ENCODE data around the gene ZAP70. TPM values are rescaled to one million over a fixed set of nuclear protein-coding genes. Genes with fewer than 3 reads are reported as not detected.

Gene ZAP70
- total RNA-seq, 1 donor: under 0.01 TPM

GRCh38 chr2:97717613-97717995 lies 4.2 kb downstream of the ZAP70 start:
- Histone ChIP-seq H3K4me2 (ENCODE audit: insufficient read depth, low read length) (no peak overlapping the region), H3K4me1 (ENCODE audit: insufficient read depth, low read length) (no peaks in the 10 kb centered on the region), H3K9me3 (ENCODE audit: low read depth, low read length) (no peaks in the 10 kb centered on the region), H3K4me3 (ENCODE audit: insufficient read depth, low read length) (no peak overlapping the region), H3K79me2 (ENCODE audit: insufficient read depth, low read length) (no peaks in the 10 kb centered on the region), H3K27me3 (ENCODE audit: insufficient read depth, low read length) (no peaks in the 10 kb centered on the region), H2AFZ (ENCODE audit: low read length) (no peak overlapping the region), H4K20me1 (ENCODE audit: insufficient read depth, low read length) (no peaks in the 10 kb centered on the region), H3K27ac (ENCODE audit: low read depth, low read length) (no peak overlapping the region), H3K36me3 (ENCODE audit: insufficient read depth, low read length) (no peaks in the 10 kb centered on the region)
- DNase-seq (ENCODE audit: insufficient read length, low spot score, missing footprints): peak; percentile 29
- no peak for TF ChIP-seq CTCF (IDR thresholded peaks at IDR 0.05; ENCODE audit: extremely low read depth, low read depth, low read length)

GRCh38 chr2:97718051-97718882 lies 4.9 kb downstream of the ZAP70 start:
- no peak overlapping the region for H2AFZ ChIP-seq (ENCODE audit: low read length)
- H3K9me3 ChIP-seq (ENCODE audit: low read depth, low read length): no peaks in the 10 kb centered on the region
- no peak for TF ChIP-seq CTCF (IDR thresholded peaks at IDR 0.05; ENCODE audit: extremely low read depth, low read depth, low read length)

GRCh38 chr2:97718942-97719341 lies 5.6 kb downstream of the ZAP70 start:
- no peak for TF ChIP-seq CTCF (IDR thresholded peaks at IDR 0.05; ENCODE audit: extremely low read depth, low read depth, low read length)
- H3K79me2 ChIP-seq (ENCODE audit: insufficient read depth, low read length): no peaks in the 10 kb centered on the region
- no peaks in the 10 kb centered on the region for H3K4me1 ChIP-seq (ENCODE audit: insufficient read depth, low read length)
- no peak overlapping the region for H2AFZ ChIP-seq (ENCODE audit: low read length)
- no peak overlapping the region for H3K4me3 ChIP-seq (ENCODE audit: insufficient read depth, low read length)
- H4K20me1 ChIP-seq (ENCODE audit: insufficient read depth, low read length): no peaks in the 10 kb centered on the region
- no peak overlapping the region for H3K4me2 ChIP-seq (ENCODE audit: insufficient read depth, low read length)
- peak; percentile 31 for DNase-seq (ENCODE audit: insufficient read length, low spot score, missing footprints)
- no peaks in the 10 kb centered on the region for H3K36me3 ChIP-seq (ENCODE audit: insufficient read depth, low read length)
- no peaks in the 10 kb centered on the region for H3K9me3 ChIP-seq (ENCODE audit: low read depth, low read length)
- peaks cover 3% of the 10 kb centered on the region for H3K27me3 ChIP-seq (ENCODE audit: insufficient read depth, low read length)
- no peak overlapping the region for H3K27ac ChIP-seq (ENCODE audit: low read depth, low read length)

More at GRCh38 chr2:97718051-97718882, 4.9 kb downstream of the ZAP70 start:
- H3K36me3 ChIP-seq (ENCODE audit: insufficient read depth, low read length): no peaks in the 10 kb centered on the region
- peaks cover 3% of the 10 kb centered on the region for H3K27me3 ChIP-seq (ENCODE audit: insufficient read depth, low read length)
- no peak overlapping the region for H3K27ac ChIP-seq (ENCODE audit: low read depth, low read length)
- no peaks in the 10 kb centered on the region for H3K4me1 ChIP-seq (ENCODE audit: insufficient read depth, low read length)
- H4K20me1 ChIP-seq (ENCODE audit: insufficient read depth, low read length): no peaks in the 10 kb centered on the region
- no peak overlapping the region for H3K4me3 ChIP-seq (ENCODE audit: insufficient read depth, low read length)
- peak; percentile 57 for DNase-seq (ENCODE audit: insufficient read length, low spot score, missing footprints)
- no peak overlapping the region for H3K4me2 ChIP-seq (ENCODE audit: insufficient read depth, low read length)
- H3K79me2 ChIP-seq (ENCODE audit: insufficient read depth, low read length): no peaks in the 10 kb centered on the region

- H3K79me2 ChIP-seq (ENCODE audit: insufficient read depth, low read length): no peaks in the 10 kb centered on the region
- no peaks in the 10 kb centered on the region for H3K36me3 ChIP-seq (ENCODE audit: insufficient read depth, low read length)
- no peak overlapping the region for H3K4me2 ChIP-seq (ENCODE audit: insufficient read depth, low read length)
- H3K27me3 ChIP-seq (ENCODE audit: insufficient read depth, low read length): peaks cover 3% of the 10 kb centered on the region
- DNase-seq (ENCODE audit: insufficient read length, low spot score, missing footprints): peak; percentile 29
- TF ChIP-seq CTCF (IDR thresholded peaks at IDR 0.05; ENCODE audit: extremely low read depth, low read depth, low read length): no peak
- no peak overlapping the region for H3K27ac ChIP-seq (ENCODE audit: low read depth, low read length)
- no peak overlapping the region for H3K4me3 ChIP-seq (ENCODE audit: insufficient read depth, low read length)
- no peaks in the 10 kb centered on the region for H3K9me3 ChIP-seq (ENCODE audit: low read depth, low read length)
- no peaks in the 10 kb centered on the region for H4K20me1 ChIP-seq (ENCODE audit: insufficient read depth, low read length)
- no peak overlapping the region for H2AFZ ChIP-seq (ENCODE audit: low read length)
- H3K4me1 ChIP-seq (ENCODE audit: insufficient read depth, low read length): no peaks in the 10 kb centered on the region
These were observed 6.2 kb downstream of the ZAP70 start for GRCh38 chr2:97719362-97720155.

Data from osteoblast (primary cell).